NCI-H345 treated with DMSO at 0.1 percent for 48 hours (cell line): ENCODE results near the gene EYS.
"Not testable (repeated sequence)": the region's sequence is repeated elsewhere in the genome, so short reads cannot be mapped to it uniquely, and the experiment has no call there.

Experiments
- DNase-seq: peaks from one replicate; lab custom pipeline; 2025; ENCODE audit not compliant: unreplicated experiment; lab: John Stamatoyannopoulos, UW

Gene EYS

GRCh38 chr6:64012351-64013001, 1694.5 kb downstream of the EYS start:
- peak; percentile 28 for DNase-seq

DNA sequence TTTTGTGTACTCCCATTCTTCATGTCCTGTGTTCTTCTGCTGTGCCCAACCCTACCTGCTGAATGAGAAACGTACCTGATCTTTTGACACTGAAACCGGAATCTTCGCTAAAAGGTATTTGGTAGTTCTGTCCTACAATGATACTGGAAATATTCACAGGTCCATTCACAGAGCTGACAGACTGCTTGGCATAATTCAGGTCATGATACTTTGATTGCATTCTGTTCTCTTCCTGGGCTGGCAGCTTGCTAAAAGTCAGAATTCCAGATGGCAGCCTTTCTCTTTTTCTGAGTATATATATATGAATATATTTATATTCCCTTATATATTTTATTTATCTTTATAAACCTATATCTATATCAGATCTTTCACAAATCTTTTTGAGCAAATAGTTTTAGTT, 1696.4 kb downstream of the EYS start:
- no peak for DNase-seq

DNA sequence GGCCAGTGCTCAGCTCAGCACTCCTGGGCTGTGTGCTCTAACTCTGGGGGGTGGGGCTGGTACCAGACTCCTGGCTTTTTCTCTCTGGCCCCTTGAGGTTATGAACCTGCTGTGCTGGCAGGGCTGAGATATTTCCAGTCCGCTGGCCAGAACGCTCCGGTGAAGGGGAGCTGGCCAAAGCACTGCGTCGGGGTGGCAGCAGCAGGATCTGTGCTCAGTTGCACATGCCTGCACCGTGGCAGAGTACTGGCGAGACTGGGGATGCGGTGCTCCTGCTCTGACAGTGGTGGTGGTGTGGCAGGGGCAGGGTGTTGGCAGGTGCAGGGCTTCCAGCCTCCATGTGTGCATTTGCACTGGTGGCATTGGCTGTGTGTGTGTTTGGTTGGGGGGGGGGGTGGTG, 1697.0 kb downstream of the EYS start:
- no peak for DNase-seq

DNA sequence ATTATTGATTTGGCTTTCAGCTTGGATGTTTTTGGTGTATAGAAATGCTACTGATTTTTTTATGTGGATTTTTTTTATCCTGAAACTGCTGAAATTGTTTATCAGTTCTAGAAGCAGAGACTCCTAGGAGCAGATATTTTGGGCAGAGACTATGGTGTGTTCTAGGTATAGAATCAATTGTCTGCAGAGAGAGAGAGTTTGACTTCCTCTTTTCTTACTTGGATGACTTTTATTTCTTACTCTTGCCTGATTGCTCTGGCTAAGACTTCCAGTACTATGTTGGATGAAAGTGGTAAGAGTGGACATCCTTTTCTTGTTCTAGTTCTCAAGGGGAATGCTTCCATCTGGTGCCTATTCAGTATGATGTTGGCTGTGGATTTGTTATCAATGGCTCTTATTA, 1700.8 kb downstream of the EYS start:
- no peak for DNase-seq

- DNase-seq: no peak
These were observed 1706.1 kb downstream of the EYS start for GRCh38 chr6:64000818-64001491.

DNA sequence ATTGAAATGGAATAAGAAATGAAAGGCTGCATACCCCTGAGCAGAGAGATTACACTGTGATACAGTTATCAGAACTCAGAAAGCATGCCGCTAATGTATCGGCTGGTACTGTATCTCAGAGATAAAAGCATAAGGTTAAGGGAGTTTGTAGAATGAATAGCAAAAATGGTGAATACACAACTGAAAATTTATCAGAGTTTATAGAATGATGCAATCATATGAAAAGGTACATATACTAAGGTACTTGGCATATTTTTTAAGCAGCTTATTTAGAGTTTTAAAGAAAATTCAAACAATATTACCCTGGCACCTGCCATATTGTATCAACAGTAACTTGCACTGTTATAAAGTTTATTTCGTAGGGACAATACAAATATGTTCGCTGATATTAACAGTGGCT, 1707.4 kb downstream of the EYS start:
- no peak for DNase-seq

DNA sequence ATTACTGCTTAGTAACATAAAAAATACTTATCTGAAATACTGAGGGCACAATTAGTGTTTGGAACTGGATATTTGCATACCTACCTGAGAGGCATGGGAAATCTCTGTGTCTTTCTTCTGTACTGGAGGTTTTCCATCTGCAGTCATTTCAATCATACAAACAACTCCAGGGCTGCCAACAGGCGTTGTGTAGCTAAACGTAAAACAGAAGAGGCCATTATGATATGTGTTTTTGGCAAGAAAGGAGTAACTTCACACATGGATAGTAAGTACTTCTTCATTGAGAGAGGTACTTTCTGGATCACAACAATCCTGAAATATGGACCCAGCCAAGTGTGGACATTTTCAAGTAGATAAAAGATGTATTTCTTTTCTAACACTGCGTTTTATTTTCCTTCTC, 1708.0 kb downstream of the EYS start:
- no peak for DNase-seq

DNA sequence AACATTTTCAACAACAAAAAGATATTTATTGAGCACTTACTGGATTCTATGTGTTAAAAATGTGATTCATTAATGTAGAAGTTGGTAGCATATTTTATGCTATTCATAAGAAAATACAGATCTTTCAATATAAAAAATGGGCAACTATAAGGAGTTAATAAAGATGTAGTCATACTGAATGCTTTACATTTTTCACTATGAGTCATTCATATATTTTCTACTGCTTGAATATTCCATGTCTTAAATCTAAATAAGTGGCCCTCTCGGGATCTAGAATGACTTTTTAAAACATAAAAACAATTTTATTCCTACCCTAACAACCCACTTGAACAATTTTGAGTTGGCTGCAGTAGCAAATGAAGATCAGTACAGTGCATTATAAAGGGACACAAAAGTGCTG, 1709.3 kb downstream of the EYS start:
- DNase-seq: no peak

DNA sequence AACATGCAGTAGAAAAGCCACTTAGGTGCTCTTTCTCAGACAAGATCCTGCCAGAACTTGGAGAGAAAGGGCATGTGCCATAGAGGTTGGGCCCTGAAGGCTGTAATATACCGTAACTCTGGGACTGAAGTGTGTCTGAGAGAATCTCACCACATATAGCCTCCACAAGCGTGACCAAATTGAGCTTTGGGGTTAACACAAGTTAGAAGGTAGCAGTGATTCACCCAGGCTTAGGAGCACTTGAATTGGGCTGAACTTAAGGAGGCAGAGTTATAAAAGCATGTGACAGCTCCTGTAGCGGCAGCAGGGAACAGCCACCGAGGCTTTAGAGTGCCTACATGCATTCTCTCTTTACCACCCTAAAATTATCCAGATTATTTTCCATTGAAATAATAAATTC, 1709.8 kb downstream of the EYS start:
- no peak for DNase-seq

GRCh38 chr6:63985223-63985622, 1721.8 kb downstream of the EYS start:
- DNase-seq: no peak

DNA sequence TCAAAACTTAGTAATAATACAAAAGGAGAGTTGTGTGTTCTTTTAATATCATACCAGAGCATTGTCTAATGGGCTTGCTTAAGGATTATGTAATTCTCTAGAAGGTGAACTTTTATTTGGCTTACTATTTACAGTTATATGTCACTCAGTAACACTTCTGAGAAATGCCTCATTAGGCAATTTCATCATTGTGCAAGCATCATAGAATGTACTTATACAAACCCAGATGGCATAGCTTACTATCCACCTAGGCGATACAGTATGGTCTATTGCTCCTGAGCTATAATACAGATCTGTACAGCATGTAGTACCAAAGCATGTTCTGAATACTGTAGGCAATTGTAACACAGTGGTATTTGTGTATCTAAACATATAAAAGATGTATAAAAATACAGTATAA, 1731.3 kb downstream of the EYS start:
- DNase-seq: no peak

DNA sequence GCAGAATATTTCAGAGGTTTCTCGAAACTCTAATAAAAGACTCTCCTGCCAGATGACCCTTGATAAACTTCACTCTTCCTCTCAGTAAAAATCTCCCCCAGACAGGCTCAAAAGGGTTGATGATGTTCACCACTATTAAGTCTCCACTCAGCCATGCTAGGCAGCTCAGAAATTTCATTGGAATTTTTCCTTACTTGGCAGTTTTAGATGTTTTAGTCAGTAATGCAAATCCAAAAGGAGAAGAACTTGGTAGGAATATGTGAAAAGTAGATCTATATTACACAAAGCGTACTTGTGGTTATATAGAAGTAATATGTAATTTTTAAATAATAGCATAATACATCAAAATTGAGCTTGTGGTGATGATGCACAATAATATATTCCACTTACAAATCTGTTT, 1738.4 kb downstream of the EYS start:
- DNase-seq: no peak

DNA sequence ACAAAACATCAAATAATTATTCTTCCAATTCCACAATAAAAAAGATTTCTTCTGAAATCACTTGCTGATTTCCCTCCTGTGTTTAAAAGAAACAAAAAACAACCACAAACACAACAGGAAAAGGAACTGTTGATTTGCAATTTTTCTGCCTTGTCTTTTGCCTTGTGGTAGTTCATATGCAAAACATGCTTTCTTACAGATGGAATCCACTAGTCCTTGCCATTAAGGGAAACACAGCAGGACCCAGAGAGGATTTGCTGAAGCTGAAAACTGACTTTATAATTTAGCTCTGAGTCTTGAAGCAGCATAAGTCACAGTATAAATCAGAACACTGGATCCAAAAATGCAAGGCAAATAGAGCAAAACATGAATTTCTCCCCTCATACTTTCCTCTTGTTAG, 1742.7 kb downstream of the EYS start:
- DNase-seq: no peak

GRCh38 chr6:63963769-63964315, 1743.2 kb downstream of the EYS start:
- DNase-seq: no peak

GRCh38 chr6:63953336-63954021, 1753.5 kb downstream of the EYS start:
- DNase-seq: not testable (repeated sequence)

DNA sequence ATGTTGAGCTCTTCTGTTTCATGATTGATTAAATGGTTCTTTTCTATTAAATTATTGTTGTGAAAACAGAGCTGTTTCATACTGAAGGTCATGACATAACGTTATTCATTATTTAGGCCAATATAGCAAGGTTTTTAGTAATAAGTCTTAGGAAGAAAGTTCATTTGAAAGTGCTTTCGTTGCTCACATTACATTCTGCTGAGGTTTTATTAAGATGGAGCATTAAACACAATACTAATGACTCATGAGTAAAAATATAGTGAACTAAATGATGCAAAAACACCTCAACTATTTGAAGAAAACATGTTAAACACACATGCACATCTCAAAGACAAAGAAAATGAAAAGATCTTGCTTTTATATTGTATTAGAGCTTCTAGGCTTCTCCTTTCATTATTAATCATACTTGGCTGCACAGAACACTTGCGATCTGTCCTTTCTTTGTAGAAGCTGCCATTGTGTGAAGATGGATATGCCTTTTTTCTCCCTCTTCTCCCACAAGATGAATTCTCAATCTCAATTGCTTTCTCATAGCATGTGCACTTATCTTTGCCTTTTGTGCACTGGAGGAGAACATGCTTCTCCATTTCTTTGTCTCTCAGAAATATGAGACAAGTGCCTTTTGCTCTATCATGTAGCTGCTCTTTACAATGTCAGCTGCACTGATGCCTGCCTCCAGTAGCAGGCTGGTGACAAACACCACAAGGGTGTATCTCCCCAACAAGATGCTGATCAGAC, 1759.1 kb downstream of the EYS start:
- DNase-seq: no peak

DNA sequence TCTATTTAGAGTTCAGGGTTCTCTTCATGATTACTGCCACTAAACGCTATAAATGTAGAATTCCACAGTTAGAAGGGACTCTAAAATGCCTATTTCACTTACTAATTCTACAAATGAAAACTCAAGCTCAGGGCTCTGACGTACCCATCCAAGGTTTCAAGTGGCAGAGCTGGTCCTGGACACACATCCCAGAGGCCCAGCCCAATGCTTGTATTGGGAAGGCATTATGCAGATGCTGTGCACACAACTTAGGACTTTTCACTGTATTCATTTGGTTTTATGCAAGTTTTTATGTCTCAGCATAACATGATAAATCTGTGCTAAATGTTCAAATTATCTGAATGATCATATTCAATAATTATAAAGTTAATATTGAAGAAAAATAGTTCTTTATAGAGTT, 1761.0 kb downstream of the EYS start:
- DNase-seq: no peak

- no peak for DNase-seq
These were observed 1763.2 kb downstream of the EYS start for GRCh38 chr6:63943826-63944225.

GRCh38 chr6:63941747-63942470, 1765.1 kb downstream of the EYS start:
- DNase-seq: no peak

GRCh38 chr6:63940056-63940455, 1767.0 kb downstream of the EYS start:
- DNase-seq: no peak

- DNase-seq: no peak
These were observed 1770.6 kb downstream of the EYS start for GRCh38 chr6:63936399-63936798.
